Karpas-422 (cell line): ENCODE measurements around the gene OASL. TPM values are rescaled to one million over a fixed set of nuclear protein-coding genes. Genes with fewer than 3 reads are reported as not detected.

ENCODE experiments used
- DNase-seq: peaks from one replicate; pipeline ENCODE4 v3.0.0-alpha.2; 2015
- H2AFZ ChIP-seq: fragments of 200-600 bp; sonication (generic); 2 replicates; pipeline ENCODE4 v1.6.1; 2014; ENCODE audit warnings: antibody characterized with exemption, low read length, mixed read lengths
- H3K27ac ChIP-seq: fragments of 200-600 bp; sonication (generic); 2 replicates; pipeline ENCODE4 v1.5.1; 2014; ENCODE audit warnings: mild to moderate bottlenecking, low read length, moderate library complexity
- H3K27me3 ChIP-seq: fragments of 200-600 bp; sonication (generic); 2 replicates; pipeline ENCODE4 v1.6.1; 2014; ENCODE audit warnings: low read length, mixed read lengths
- H3K36me3 ChIP-seq: fragments of 200-600 bp; sonication (generic); 2 replicates; pipeline ENCODE4 v1.6.1; 2014; ENCODE audit warnings: low read length, mixed read lengths; ENCODE audit not compliant: insufficient read depth
- H3K4me1 ChIP-seq: fragments of 200-600 bp; sonication (generic); 2 replicates; pipeline ENCODE4 v1.6.1; 2014; ENCODE audit warnings: mild to moderate bottlenecking, low read length, mixed read lengths
- H3K4me2 ChIP-seq: fragments of 200-600 bp; sonication (generic); 2 replicates; pipeline ENCODE4 v1.6.1; 2014; ENCODE audit warnings: low read length, low read depth, mild to moderate bottlenecking; ENCODE audit not compliant: poor library complexity, severe bottlenecking
- H3K4me3 ChIP-seq: fragments of 200-600 bp; sonication (generic); 2 replicates; pipeline ENCODE4 v1.5.1; 2014; ENCODE audit warnings: mild to moderate bottlenecking, antibody characterized with exemption, low read length, mixed read lengths
- H3K79me2 ChIP-seq: fragments of 200-600 bp; sonication (generic); 2 replicates; pipeline ENCODE4 v1.6.1; 2014; ENCODE audit warnings: mild to moderate bottlenecking, low read length, mixed read lengths
- H3K9ac ChIP-seq: fragments of 200-600 bp; sonication (generic); 2 replicates; pipeline ENCODE4 v1.6.0; 2014; ENCODE audit warnings: low read length
- H3K9me2 ChIP-seq: fragments of 200-600 bp; sonication (generic), shearing (Covaris generic); replicated peaks from 2 replicates; pipeline ENCODE4 v1.6.0; 2014; ENCODE audit warnings: mild to moderate bottlenecking, low read length, moderate library complexity; ENCODE audit not compliant: insufficient read depth
- H3K9me3 ChIP-seq: fragments of 300-700, 200-600 bp; sonication (generic); 2 replicates; pipeline ENCODE4 v1.6.1; 2014; ENCODE audit warnings: low read length, mixed read lengths
- H4K20me1 ChIP-seq: fragments of 200-600 bp; sonication (generic); 2 replicates; pipeline ENCODE4 v1.6.1; 2014; ENCODE audit warnings: mild to moderate bottlenecking, antibody characterized with exemption, low read length, low read depth; ENCODE audit not compliant: insufficient read depth
- small RNA-seq: library from RNA; depleted of rRNA; stranded (forward); fragments of <200 nt; gene quantifications from one replicate; pipeline ENCODE3, GENCODE V24; 2014
- total RNA-seq: library from RNA; depleted of rRNA; stranded (reverse); fragments of >200 nt; shearing (Covaris generic); gene quantifications from 2 replicates; pipeline ENCODE4 v1.2.3, GENCODE V29; 2014; ENCODE audit warnings: low replicate concordance; rRNA removed

OASL gene
- total RNA-seq, 1 experiment from 2014 or later = 1.4 TPM

- no peak within 1 kb of the TSS for H3K4me3 ChIP-seq
- H3K27ac ChIP-seq = no peak within 1 kb of the TSS
- H2AFZ ChIP-seq = no peak within 1 kb of the TSS
- H4K20me1 ChIP-seq = no peaks in the 10 kb centered on the region
- no peak within 1 kb of the TSS for H3K4me2 ChIP-seq
- no peaks in the 10 kb centered on the region for H3K4me1 ChIP-seq
- no peaks in the 10 kb centered on the region for H3K9me2 ChIP-seq
- no peaks in the 10 kb centered on the region for H3K27me3 ChIP-seq
- no peak within 1 kb of the TSS for H3K9ac ChIP-seq
- DNase-seq = no peak
- no peaks in the 10 kb centered on the region for H3K79me2 ChIP-seq
- H3K36me3 ChIP-seq = no peaks in the 10 kb centered on the region
- no peaks in the 10 kb centered on the region for H3K9me3 ChIP-seq
These were observed 60.5 kb downstream of the OASL start, which contains the start of gene HNF1A for GRCh38 chr12:120978296-120979219. TSS of gene HNF1A (plus strand) at chr12:120978543. CDS start at chr12:120978769, 226 bp downstream.

GRCh38 chr12:120977531-120978295, 61.3 kb downstream of the OASL start:
- no peak overlapping the region for H3K4me2 ChIP-seq
- H3K9ac ChIP-seq = no peak overlapping the region
- H3K27me3 ChIP-seq = no peaks in the 10 kb centered on the region
- no peak overlapping the region for H2AFZ ChIP-seq
- no peaks in the 10 kb centered on the region for H3K9me2 ChIP-seq
- no peak overlapping the region for H3K4me3 ChIP-seq
- peaks cover 4% of the 10 kb centered on the region for H3K4me1 ChIP-seq
- H3K9me3 ChIP-seq = no peaks in the 10 kb centered on the region
- no peak for DNase-seq
- H3K79me2 ChIP-seq = no peaks in the 10 kb centered on the region
- H3K27ac ChIP-seq = no peak overlapping the region
- H4K20me1 ChIP-seq = no peaks in the 10 kb centered on the region
- no peaks in the 10 kb centered on the region for H3K36me3 ChIP-seq

GRCh38 chr12:120972870-120973543, 66.0 kb downstream of the OASL start:
- H3K9me2 ChIP-seq = no peaks in the 10 kb centered on the region
- H3K79me2 ChIP-seq = no peaks in the 10 kb centered on the region
- no peak overlapping the region for H3K27ac ChIP-seq
- peaks cover 6% of the 10 kb centered on the region for H3K4me1 ChIP-seq
- no peaks in the 10 kb centered on the region for H4K20me1 ChIP-seq
- no peak overlapping the region for H3K4me2 ChIP-seq
- no peaks in the 10 kb centered on the region for H3K36me3 ChIP-seq
- no peak overlapping the region for H2AFZ ChIP-seq
- H3K9ac ChIP-seq = no peak overlapping the region
- no peak for DNase-seq
- no peak overlapping the region for H3K4me3 ChIP-seq
- H3K27me3 ChIP-seq = no peaks in the 10 kb centered on the region
- H3K9me3 ChIP-seq = no peaks in the 10 kb centered on the region

DNA sequence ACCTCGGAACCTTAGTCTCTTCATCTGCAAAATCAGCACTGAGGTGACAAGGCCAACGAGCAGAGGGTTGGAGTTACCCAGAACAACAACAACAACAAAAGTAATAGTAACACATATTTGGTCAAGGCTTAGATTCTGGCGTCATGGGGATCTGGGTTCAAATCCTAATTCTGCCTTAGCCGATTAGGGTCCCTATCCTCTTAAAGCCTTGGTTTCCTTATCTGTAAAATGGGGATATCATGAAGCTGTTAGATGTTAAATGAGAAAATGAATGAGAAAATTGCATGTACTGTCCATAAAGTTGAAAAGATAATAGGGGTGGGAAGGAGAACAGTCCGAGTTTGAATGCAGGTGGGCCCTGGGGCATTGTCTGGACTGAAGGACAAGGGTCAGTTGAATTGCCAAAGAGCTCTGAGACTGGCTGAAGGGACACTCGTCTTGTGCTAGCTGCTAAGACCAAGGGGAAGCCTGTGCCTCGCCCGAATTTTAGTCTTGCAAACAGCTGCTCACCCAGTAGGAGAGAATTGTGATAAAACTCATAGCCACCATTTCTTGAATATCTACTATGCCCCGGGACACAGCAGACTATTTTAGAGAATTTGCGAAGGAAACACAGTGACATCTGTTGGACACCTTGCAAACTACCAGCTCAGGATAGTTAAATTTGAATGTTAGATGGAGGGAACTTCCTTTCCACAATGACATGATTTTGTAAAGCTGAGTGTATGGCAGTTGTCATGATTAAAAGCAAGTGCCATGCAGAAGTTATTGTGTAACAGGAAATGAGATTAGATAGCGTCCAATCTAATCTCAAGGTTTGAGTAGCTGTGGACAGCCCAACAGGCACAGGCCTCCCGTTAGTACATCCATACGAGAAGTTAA, 67.5 kb downstream of the OASL start:
- H4K20me1 ChIP-seq = no peaks in the 10 kb centered on the region
- no peaks in the 10 kb centered on the region for H3K79me2 ChIP-seq
- peak; percentile 87 for DNase-seq
- no peak overlapping the region for H3K4me3 ChIP-seq
- H3K4me2 ChIP-seq = no peak overlapping the region
- H3K4me1 ChIP-seq = peaks cover 6% of the 10 kb centered on the region
- no peak overlapping the region for H3K27ac ChIP-seq
- no peaks in the 10 kb centered on the region for H3K9me3 ChIP-seq
- no peak overlapping the region for H3K9ac ChIP-seq
- no peaks in the 10 kb centered on the region for H3K9me2 ChIP-seq
- H3K27me3 ChIP-seq = no peaks in the 10 kb centered on the region; the same call in 1 of the 2 replicates
- H3K36me3 ChIP-seq = no peaks in the 10 kb centered on the region
- no peak overlapping the region for H2AFZ ChIP-seq

DNA sequence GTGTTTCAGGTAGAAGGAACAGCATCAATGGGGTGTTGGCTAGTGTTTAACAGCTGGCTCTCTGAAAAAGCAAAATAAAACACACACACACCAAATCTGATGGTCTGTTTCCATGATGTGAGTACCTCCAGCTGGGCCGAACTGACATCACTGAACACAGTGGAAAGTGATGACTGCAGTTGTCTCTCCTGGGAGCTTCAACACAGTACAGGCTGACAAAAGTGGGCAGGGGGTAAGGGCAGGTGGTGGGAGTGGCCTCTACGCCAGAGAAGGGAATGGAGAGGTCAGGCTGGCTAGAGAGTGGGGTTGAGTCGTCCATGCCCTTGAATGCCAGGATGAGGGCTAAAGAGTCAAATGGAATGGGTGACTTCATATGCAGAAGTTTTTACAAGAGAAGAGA, 68.7 kb downstream of the OASL start:
- DNase-seq = no peak
- Histone ChIP-seq H3K9me3 (no peaks in the 10 kb centered on the region), H2AFZ (no peak overlapping the region), H3K36me3 (no peaks in the 10 kb centered on the region), H3K27ac (no peak overlapping the region), H4K20me1 (0 out of 2 replicates have a peak, but pooled peaks cover 3% of the 10 kb centered on the region), H3K79me2 (no peaks in the 10 kb centered on the region), H3K4me2 (no peak overlapping the region), H3K9me2 (no peaks in the 10 kb centered on the region), H3K9ac (no peak overlapping the region), H3K4me3 (no peak overlapping the region), H3K27me3 (no peaks in the 10 kb centered on the region; the same call in 1 of the 2 replicates), H3K4me1 (peaks cover 6% of the 10 kb centered on the region)

Small RNAs within 50 kb of the gene (small RNA-seq; reads per million reads assigned to genes)
- not detected for gene AC079602.2

Other genes with a start within 250 kb of the OASL start
- gene SPPL3, start 134.9 kb downstream of the OASL start, total RNA-seq = 5.4 and 11.9 TPM in 2 replicates
- not detected in 2 replicates for gene HNF1A, start 60.7 kb downstream of the OASL start, total RNA-seq
- gene C12orf43, start 22.8 kb downstream of the OASL start, total RNA-seq = 5.2 and 30.3 TPM in 2 replicates
- gene P2RX7, start 93.6 kb upstream of the OASL start, total RNA-seq = 0.18 TPM in 1 of 2 replicates, not detected in the other
- 18.3 and 18.4 TPM in 2 replicates for gene P2RX4, start 170.9 kb upstream of the OASL start, total RNA-seq